Motor neuron (in vitro differentiated cells): ENCODE results near the gene UBXN10. TPM values are rescaled to one million over a fixed set of nuclear protein-coding genes. Genes with fewer than 3 reads are reported as not detected.

Experiments
- ATAC-seq, 8 experiments: fragments of 200-7000 bp; cut with Tn5 transposase; replicated peaks in 6 of 8; 2 replicates each; pipeline ENCODE4 v1.8.0; 2021; ENCODE audit warnings: mild to moderate bottlenecking in 8 of 8, moderate library complexity in 8 of 8
- H3K27ac ChIP-seq, 2 donors: fragments of 250-450 bp; sonication (Bioruptor Pico); 2 replicates each; pipeline ENCODE4 v1.9.0; 2021; ENCODE audit warnings: antibody characterized with exemption in 2 of 2, mild to moderate bottlenecking in 2 of 2, moderate library complexity in 1 of 2
- H3K4me1 ChIP-seq, 2 donors: fragments of 250-450 bp; sonication (Bioruptor Pico); replicated peaks in 1 of 2; 2 replicates each; pipeline ENCODE4 v1.6.1; 2021; ENCODE audit warnings: antibody characterized with exemption in 2 of 2, mild to moderate bottlenecking in 2 of 2, moderate library complexity in 1 of 2
- H3K4me3 ChIP-seq, 5 donors: fragments of 250-450 bp; sonication (Bioruptor Pico); 2 replicates each; pipeline ENCODE4 v1.9.0; 2021; ENCODE audit warnings: antibody characterized with exemption in 5 of 5, mild to moderate bottlenecking in 5 of 5, moderate library complexity in 4 of 5
- WGBS, 10 experiments: fragments of 450-650 bp; shearing (Covaris generic); methylation state at CpG; one replicate each; pipeline ENCODE4 v1.0.0; 2022; 5-methylcytosine and 5-hydroxymethylcytosine counted together
- in situ Hi-C, 9 experiments: fragments of 400-800 bp; cut with MboI; loops; one replicate each; pipeline ENCODE4 v1.15.0; 2021; ENCODE audit warnings: low sequenced_read_pairs in 9 of 9, low pct_unique_long_range_greater_than_20kb in 2 of 9; ENCODE audit not compliant: unreplicated experiment in 9 of 9
- total RNA-seq, 8 experiments: library from RNA; unstranded; fragments of 300-600 nt; gene quantifications; 2 replicates each; pipeline versions ENCODE4 v1.2.3 to v1.2.4, GENCODE V29; 2022

Gene UBXN10
- total RNA-seq, 8 experiments from 2014 or later: 0.13 to 18.6 (median 1.7) TPM; not detected in 1

- Histone ChIP-seq H3K4me1 (peaks cover 0 to 3% of the 10 kb centered on the region in 2 donors), H3K27ac (no peak overlapping the region), H3K4me3 (no peak overlapping the region)
- in situ Hi-C loops: loop anchor here in 1 of 9 experiments (25.0 kb wide), 1 partner anchor 286 kb away; the partner anchor contains the start of gene PLA2G2E
- ATAC-seq: no peak
- 0 to 100% (median 85%) methylated on average over 1 of the region's 1 CpG for WGBS, 10 experiments
Observed at GRCh38 chr1:20198296-20198695, 12.4 kb downstream of the UBXN10 start.

DNA sequence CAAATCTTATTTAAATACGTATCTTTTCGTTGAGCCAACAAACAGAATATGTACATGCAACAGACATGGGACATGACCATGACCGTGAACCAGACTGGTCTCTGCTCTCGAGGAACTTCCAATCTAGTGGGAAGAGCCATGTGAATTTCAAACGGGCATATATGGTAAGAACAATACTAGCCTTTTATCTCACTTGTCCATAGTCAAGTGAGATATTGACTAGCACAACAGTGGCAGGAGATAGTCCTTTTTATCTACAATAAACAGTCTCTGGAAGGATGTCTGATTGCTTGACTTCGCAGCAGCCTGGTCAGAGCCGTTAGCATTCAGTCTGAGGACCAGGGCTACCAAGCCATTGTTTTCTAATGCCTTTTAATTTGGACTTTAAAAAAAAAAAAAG is 13.0 kb downstream of the UBXN10 start:
- H3K4me1 ChIP-seq: peaks cover 0 to 3% of the 10 kb centered on the region in 2 donors
- H3K4me3 ChIP-seq: no peak overlapping the region
- no peak for ATAC-seq
- no peak overlapping the region for H3K27ac ChIP-seq
- WGBS, 10 experiments: 0 to 85% (median 72%) methylated on average over 1 to 7 of the region's 7 CpGs
- in situ Hi-C loops: loop anchor here in 1 of 9 experiments (25.0 kb wide), 1 partner anchor 287 kb away; the partner anchor contains the start of gene PLA2G2E

DNA sequence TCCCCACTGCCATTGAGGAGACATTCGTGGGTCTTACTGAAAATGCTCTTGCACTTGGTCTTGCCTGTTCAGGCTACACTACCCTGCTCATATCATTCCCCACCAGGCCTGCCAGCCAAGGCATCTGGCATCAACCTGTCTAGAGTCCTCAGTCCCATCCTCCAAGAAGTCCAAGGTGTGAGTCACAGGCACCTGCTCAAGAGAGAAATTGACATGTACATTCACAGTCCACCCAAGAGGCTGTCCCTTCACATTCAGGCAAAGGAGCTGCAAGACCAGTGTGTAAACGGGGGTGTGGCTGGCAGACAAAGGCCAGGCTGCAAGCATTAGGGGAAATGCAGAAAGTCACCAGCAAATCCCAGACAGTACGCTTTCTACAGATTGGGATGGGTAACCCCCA is 13.5 kb downstream of the UBXN10 start:
- H3K4me3 ChIP-seq: no peak overlapping the region
- ATAC-seq: peak in 5 of 8 experiments; percentile 39 to 66 (median 41)
- H3K27ac ChIP-seq: no peak overlapping the region
- in situ Hi-C loops: loop anchor here in 1 of 9 experiments (25.0 kb wide), 1 partner anchor 287 kb away; the partner anchor contains the start of gene PLA2G2E
- WGBS, 10 experiments: 0 to 76% (median 42%) methylated on average over 1 to 3 of the region's 3 CpGs; no CpG with 5 or more reads in 2 of the 10 experiments
- peaks cover 0 to 3% of the 10 kb centered on the region in 2 donors for H3K4me1 ChIP-seq

GRCh38 chr1:20199840-20200239 is 13.9 kb downstream of the UBXN10 start:
- H3K4me1 ChIP-seq: peaks cover 0 to 3% of the 10 kb centered on the region in 2 donors
- 19 to 94% (median 80%) methylated on average over 1 to 2 of the region's 2 CpGs; no CpG with 5 or more reads in 4 of the 10 experiments for WGBS, 10 experiments
- in situ Hi-C loops: loop anchor here in 3 of 9 experiments (25.0 kb wide), 3 partner anchors 287 to 437 kb away; partner anchors contain the start of genes CAMK2N1 (in 2 of the 3), PINK1 (in 1 of the 3) and PLA2G2E (in 1 of the 3)
- H3K27ac ChIP-seq: no peak overlapping the region
- H3K4me3 ChIP-seq: no peak overlapping the region
- peak in 1 of 8 experiments; percentile 7 for ATAC-seq

- Histone ChIP-seq H3K4me1 (peaks cover 0 to 3% of the 10 kb centered on the region in 2 donors), H3K4me3 (no peak overlapping the region), H3K27ac (no peak overlapping the region)
- no peak for ATAC-seq
- WGBS, 10 experiments: 57 to 94% (median 76%) methylated on average over 1 to 2 of the region's 2 CpGs; no CpG with 5 or more reads in 4 of the 10 experiments
- in situ Hi-C loops: loop anchor here in 3 of 9 experiments (25.0 kb wide), 2 partner anchors 286 to 436 kb away; partner anchors contain the start of genes CAMK2N1 (in 2 of the 3) and PINK1 (in 1 of the 3)
Observed at GRCh38 chr1:20200966-20201365, 15.1 kb downstream of the UBXN10 start.

- H3K4me1 ChIP-seq: peaks cover 0 to 3% of the 10 kb centered on the region in 2 donors
- 0 to 92% (median 71%) methylated on average over 1 to 5 of the region's 5 CpGs; no CpG with 5 or more reads in 3 of the 10 experiments for whole genome bisulfite sequencing, 10 experiments
- no peak for ATAC-seq
- in situ Hi-C loops: loop anchor here in 3 of 9 experiments (25.0 kb wide), 2 partner anchors 285 to 435 kb away; partner anchors contain the start of genes CAMK2N1 (in 2 of the 3) and PINK1 (in 1 of the 3)
- no peak overlapping the region for H3K4me3 ChIP-seq
- H3K27ac ChIP-seq: no peak overlapping the region
Observed at GRCh38 chr1:20202166-20202565, 16.3 kb downstream of the UBXN10 start.

GRCh38 chr1:20207546-20207945 is 21.6 kb downstream of the UBXN10 start:
- Histone ChIP-seq H3K4me1 (peaks cover 1 to 3% of the 10 kb centered on the region in 2 donors), H3K27ac (no peak overlapping the region), H3K4me3 (no peak overlapping the region)
- in situ Hi-C loops: loop anchor here in 3 of 9 experiments (25.0 kb wide), 2 partner anchors 280 to 430 kb away; partner anchors contain the start of genes CAMK2N1 (in 2 of the 3) and PINK1 (in 1 of the 3)
- no peak for ATAC-seq
- WGBS, 10 experiments: 23 to 98% (median 86%) methylated on average over 2 to 4 of the region's 4 CpGs; no CpG with 5 or more reads in 2 of the 10 experiments

DNA sequence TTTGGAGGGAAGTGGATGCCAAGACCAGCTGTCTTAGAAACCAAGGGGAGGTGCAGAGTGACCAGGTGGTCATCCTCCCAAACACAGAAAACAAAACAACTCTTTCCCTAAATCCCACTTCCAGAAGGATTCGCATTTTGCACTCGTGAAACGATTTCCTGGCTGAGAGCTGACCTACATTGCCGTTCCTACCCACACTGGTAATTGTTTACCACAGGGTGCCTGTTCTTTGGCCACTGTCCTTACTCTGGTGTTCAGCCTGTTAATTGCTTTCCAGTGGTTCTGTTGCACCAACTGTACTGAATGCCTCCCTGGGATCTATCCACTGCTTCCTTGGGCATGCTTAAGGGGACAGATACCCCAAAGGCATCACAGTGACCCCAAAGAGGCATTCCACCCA is 23.6 kb downstream of the UBXN10 start:
- WGBS, 10 experiments: 57 to 100% (median 81%) methylated on average over 1 to 4 of the region's 4 CpGs; no CpG with 5 or more reads in 3 of the 10 experiments
- no peak overlapping the region for H3K4me3 ChIP-seq
- H3K4me1 ChIP-seq: peaks cover 9 to 10% of the 10 kb centered on the region in 2 donors
- ATAC-seq: no peak
- H3K27ac ChIP-seq: no peak overlapping the region
- in situ Hi-C loops: loop anchor here in 3 of 9 experiments (25.0 kb wide), 2 partner anchors 278 to 428 kb away; partner anchors contain the start of genes CAMK2N1 (in 2 of the 3) and PINK1 (in 1 of the 3)

GRCh38 chr1:20210736-20211460 is 25.0 kb downstream of the UBXN10 start:
- Histone ChIP-seq H3K27ac (no peak overlapping the region), H3K4me3 (no peak overlapping the region)
- in situ Hi-C loops: loop anchor here in 6 of 9 experiments (10.0 to 25.0 kb wide), 3 partner anchors 276 to 426 kb away; partner anchors contain the start of genes CAMK2N1 (in 2 of the 6) and PINK1 (in 1 of the 6)

GRCh38 chr1:20211511-20211931 is 25.6 kb downstream of the UBXN10 start:
- ATAC-seq: peak in 1 of 8 experiments; percentile 20
- Histone ChIP-seq H3K4me1 (peaks cover 9 to 10% of the 10 kb centered on the region in 2 donors), H3K4me3 (no peak overlapping the region), H3K27ac (no peak overlapping the region)
- WGBS, 10 experiments: 17 to 100% (median 64%) methylated on average over 1 to 4 of the region's 4 CpGs; no CpG with 5 or more reads in 1 of the 10 experiments
- in situ Hi-C loops: loop anchor here in 6 of 9 experiments (10.0 to 25.0 kb wide), 3 partner anchors 276 to 426 kb away; partner anchors contain the start of genes CAMK2N1 (in 2 of the 6) and PINK1 (in 1 of the 6)

More at GRCh38 chr1:20210736-20211460, 25.0 kb downstream of the UBXN10 start:
- 71 to 94% (median 90%) methylated on average over 3 to 10 of the region's 10 CpGs; no CpG with 5 or more reads in 2 of the 10 experiments for WGBS, 10 experiments
- peaks cover 9 to 10% of the 10 kb centered on the region in 2 donors for H3K4me1 ChIP-seq
- ATAC-seq: no peak

- Histone ChIP-seq H3K27ac (no peak overlapping the region), H3K4me1 (peaks cover 9 to 10% of the 10 kb centered on the region in 2 donors), H3K4me3 (no peak overlapping the region)
- peak in 2 of 8 experiments; percentile 7 to 8 for ATAC-seq
- in situ Hi-C loops: loop anchor here in 6 of 9 experiments (10.0 to 25.0 kb wide), 3 partner anchors 275 to 425 kb away; partner anchors contain the start of genes CAMK2N1 (in 2 of the 6) and PINK1 (in 1 of the 6)
- 5 to 93% (median 67%) methylated on average over 1 to 11 of the region's 11 CpGs for WGBS, 10 experiments
Observed at GRCh38 chr1:20212085-20212684, 26.3 kb downstream of the UBXN10 start.
